GM23248 (cell line): ENCODE measurements around the gene PRF1.

Experiments used
- EZH2 ChIP-seq: fragments of 200-600 bp; sonication (generic); IDR thresholded peaks from 2 replicates; pipeline ENCODE4 v1.6.1; 2018; ENCODE audit warnings: antibody characterized with exemption, mild to moderate bottlenecking; ENCODE audit not compliant: insufficient read depth, poor library complexity, severe bottlenecking
- EZH2phosphoT487 ChIP-seq: fragments of 200-600 bp; sonication (generic); IDR thresholded peaks from 2 replicates; pipeline ENCODE4 v1.6.1; 2018; ENCODE audit warnings: antibody characterized with exemption, moderate library complexity, mild to moderate bottlenecking, low read depth; ENCODE audit not compliant: insufficient read depth

DNA sequence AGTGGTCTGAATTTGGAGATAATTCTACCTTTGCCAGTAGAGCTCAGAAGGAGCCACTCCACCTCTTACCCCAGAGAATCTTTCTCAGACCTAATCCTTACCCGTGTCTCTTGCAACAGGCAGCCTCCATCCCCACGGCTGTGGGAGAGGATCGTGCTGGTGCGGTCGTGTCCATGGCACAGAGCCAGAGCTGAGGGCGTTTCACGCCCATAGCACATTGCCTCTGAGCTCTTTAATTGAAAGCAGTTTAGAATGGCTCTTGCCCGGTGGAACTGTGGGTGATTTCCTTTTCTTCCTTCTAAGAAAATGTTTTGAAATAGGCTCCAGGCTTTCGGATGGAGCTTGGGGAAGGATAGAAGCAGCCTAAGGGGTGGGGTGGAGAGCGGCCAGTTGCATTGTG lies 41.5 kb downstream of the PRF1 start:
- TF ChIP-seq EZH2: no peak
- TF ChIP-seq EZH2phosphoT487: no peak
